Epithelial cell of esophagus (primary cell): ENCODE data around the gene MEGF8.
A peak's percentile ranks its signal among the peaks of the same experiment; 100 is the strongest.

ENCODE experiments used
- DNase-seq: peaks from one replicate; pipeline ENCODE4 v3.0.0; 2010; ENCODE audit warnings: low read depth
- H3K4me3 ChIP-seq: 2 replicates; pipeline ENCODE4 v1.5.1; 2011; ENCODE audit warnings: mild to moderate bottlenecking, low read length, control low read depth
- TF ChIP-seq, protein P1 (sequence below): IDR thresholded peaks from 2 replicates; pipeline ENCODE4 v1.5.1; 2011; ENCODE audit warnings: low read depth, mild to moderate bottlenecking, low read length, control low read depth, inconsistent platforms; ENCODE audit not compliant: insufficient read depth; ENCODE audit errors: missing control alignments

The MEGF8 gene, protein sequence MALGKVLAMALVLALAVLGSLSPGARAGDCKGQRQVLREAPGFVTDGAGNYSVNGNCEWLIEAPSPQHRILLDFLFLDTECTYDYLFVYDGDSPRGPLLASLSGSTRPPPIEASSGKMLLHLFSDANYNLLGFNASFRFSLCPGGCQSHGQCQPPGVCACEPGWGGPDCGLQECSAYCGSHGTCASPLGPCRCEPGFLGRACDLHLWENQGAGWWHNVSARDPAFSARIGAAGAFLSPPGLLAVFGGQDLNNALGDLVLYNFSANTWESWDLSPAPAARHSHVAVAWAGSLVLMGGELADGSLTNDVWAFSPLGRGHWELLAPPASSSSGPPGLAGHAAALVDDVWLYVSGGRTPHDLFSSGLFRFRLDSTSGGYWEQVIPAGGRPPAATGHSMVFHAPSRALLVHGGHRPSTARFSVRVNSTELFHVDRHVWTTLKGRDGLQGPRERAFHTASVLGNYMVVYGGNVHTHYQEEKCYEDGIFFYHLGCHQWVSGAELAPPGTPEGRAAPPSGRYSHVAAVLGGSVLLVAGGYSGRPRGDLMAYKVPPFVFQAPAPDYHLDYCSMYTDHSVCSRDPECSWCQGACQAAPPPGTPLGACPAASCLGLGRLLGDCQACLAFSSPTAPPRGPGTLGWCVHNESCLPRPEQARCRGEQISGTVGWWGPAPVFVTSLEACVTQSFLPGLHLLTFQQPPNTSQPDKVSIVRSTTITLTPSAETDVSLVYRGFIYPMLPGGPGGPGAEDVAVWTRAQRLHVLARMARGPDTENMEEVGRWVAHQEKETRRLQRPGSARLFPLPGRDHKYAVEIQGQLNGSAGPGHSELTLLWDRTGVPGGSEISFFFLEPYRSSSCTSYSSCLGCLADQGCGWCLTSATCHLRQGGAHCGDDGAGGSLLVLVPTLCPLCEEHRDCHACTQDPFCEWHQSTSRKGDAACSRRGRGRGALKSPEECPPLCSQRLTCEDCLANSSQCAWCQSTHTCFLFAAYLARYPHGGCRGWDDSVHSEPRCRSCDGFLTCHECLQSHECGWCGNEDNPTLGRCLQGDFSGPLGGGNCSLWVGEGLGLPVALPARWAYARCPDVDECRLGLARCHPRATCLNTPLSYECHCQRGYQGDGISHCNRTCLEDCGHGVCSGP (N-terminal part only)

DNA sequence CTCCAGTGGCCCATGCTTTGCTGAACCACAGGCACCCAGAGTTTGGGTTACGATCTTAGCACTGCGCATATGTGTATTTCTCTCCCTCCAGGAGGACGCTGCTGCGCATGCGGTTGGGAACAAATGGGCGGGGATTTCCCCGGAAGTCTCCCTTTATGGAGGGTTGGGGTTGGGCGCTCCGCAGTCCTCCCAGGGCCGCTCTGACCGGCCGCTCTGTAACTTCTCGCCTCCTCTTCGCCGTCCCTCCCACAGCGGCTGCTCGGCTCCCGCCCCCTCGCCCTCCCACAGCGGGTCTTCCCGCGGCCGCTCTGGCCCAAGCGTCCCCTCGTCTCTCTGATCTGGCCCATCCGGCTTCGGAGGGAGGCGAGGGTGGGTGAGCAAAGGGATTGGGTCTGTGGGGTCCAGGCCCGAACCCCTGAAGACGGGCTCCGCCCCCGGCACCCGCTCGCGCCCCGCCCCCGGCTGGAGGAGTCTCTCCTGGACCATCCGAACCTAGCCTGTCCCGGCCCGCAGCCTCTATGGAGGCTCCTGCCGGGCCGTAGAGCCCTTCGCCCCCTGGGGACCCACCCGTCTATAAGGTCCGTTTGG is at the start of gene MEGF8:
Gene MEGF8 (plus strand): TSS at position 328 of the 588 bp plus-strand sequence. CDS start 609 bp downstream, outside the sequence.
- TF ChIP-seq, protein P1, sequence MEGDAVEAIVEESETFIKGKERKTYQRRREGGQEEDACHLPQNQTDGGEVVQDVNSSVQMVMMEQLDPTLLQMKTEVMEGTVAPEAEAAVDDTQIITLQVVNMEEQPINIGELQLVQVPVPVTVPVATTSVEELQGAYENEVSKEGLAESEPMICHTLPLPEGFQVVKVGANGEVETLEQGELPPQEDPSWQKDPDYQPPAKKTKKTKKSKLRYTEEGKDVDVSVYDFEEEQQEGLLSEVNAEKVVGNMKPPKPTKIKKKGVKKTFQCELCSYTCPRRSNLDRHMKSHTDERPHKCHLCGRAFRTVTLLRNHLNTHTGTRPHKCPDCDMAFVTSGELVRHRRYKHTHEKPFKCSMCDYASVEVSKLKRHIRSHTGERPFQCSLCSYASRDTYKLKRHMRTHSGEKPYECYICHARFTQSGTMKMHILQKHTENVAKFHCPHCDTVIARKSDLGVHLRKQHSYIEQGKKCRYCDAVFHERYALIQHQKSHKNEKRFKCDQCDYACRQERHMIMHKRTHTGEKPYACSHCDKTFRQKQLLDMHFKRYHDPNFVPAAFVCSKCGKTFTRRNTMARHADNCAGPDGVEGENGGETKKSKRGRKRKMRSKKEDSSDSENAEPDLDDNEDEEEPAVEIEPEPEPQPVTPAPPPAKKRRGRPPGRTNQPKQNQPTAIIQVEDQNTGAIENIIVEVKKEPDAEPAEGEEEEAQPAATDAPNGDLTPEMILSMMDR: peak; percentile 91
- DNase-seq: peak; percentile 99

DNA sequence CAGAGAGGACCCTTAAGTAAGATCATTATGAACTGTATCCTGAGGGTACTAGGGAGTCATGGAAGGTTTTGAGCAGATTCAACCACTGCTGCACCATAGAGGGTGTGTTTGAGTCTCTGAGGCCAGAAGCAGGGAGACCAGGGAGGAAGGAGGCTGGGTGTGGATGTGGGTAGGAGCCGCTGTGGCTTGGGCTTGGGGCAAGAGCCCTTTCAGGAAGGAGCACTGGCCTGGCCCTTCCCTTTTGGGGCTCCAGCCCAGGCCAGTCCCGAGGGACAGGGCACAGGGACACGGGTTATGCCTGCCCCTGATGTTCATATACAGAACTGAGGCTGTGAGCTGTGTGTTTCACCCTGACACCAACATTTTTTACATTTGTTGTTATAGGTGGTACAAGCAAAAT is 49.2 kb upstream of the MEGF8 start:
- TF ChIP-seq, protein P1: no peak
- no peak overlapping the region for H3K4me3 ChIP-seq
- DNase-seq: no peak

More for the DNA sequence above, at the start of gene MEGF8:
- H3K4me3 ChIP-seq: peak within 1 kb of the TSS; percentile 89

DNA sequence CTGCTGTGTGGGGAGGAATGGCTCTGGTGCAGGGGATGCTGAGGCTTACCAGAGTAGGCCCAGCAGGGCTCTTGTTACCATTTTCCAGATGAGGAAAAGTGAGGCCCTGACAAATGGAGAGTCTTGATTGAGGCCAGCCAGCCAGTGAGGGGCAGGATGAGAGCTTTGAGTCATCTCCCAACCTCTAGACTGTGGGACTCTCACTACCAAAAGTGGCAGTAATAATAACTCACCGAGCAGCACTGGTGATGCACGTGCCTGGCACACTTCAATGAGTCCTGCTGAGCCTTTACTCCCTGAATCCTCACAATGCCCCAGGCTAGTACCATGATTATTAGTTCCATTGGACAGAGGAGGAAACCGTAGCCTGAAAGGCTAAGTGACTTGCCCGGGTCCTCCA is 48.6 kb upstream of the MEGF8 start:
- DNase-seq: peak; percentile 73
- TF ChIP-seq, protein P1: no peak
- H3K4me3 ChIP-seq: no peak overlapping the region

DNA sequence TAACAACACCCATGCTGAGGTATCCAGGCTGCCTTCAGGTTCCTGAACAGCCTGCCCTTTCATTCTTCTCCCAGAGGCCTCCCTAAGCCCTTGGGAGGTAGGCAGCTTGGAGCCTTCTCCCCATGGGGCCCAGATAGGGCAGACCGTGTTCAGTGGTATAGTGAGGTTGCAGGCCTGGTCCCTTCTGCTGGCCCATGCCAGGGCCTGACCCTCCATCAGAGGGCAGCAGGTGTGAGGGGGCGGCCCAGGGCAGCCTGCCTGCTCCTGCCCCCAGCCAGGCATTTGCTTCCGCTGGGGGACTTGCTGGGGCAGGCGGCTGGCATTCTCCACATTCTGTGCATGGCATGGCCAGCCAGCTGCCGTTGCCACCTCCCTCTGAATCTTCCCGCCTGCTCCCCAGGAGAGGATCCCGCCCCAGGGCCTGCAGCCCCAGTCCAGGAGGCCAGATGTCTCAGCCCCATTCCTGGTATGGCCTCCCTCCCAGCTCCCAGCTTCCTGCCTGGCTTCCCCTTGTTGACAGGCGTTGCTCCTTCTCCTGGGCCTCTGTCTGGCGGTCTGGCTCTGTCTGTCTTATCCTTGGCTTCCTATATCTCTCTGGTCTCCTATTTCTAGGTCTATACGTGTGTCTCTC is 47.5 kb upstream of the MEGF8 start:
- H3K4me3 ChIP-seq: peak overlapping the region; percentile 76
- TF ChIP-seq, protein P1: no peak
- DNase-seq: peak; percentile 80

DNA sequence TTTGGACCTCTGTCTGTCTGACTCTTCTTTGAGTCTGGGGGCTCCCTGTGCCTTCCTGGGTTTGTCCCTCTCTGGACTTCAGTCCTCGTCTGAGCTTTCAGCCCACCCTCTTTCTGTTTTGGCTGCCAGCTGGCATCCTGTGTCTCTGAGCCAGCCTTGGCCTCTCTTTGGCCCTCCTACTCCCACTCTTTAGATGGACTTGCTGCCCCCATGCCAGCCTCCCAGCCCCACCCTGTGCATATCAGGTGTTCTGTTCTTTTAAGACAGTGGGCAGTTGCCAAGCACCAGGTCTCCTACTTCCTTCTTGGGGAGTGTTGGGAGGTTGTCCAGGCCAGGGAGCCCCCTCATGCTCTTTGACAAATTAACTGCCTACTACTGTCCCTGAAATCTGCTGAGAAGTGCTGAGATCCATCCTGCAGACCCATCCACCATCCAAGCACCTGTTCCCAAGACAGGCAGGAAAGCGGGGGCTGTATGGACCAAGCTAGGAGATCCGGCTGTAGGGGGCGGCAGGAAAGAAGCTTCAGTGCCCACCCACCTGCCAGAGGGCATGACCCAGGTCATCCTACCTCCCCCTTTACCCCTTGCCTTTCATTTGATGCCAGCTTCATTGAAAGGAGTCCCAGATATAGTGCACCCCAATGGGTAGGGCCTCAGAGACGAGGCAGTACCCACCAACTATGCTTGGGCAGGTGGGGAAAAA is 46.8 kb upstream of the MEGF8 start:
- peak overlapping the region; percentile 76 for H3K4me3 ChIP-seq
- TF ChIP-seq, protein P1: no peak
- DNase-seq: no peak
